Measurements from ENCODE around the gene TBC1D1. TPM values are rescaled to one million over a fixed set of nuclear protein-coding genes. Genes with fewer than 3 reads are reported as not detected.

The TBC1D1 gene
- total and polyA plus RNA-seq, 2 experiments from 2014 or later, result 53.9 to 151 TPM

- H3K27me3 ChIP-seq (ENCODE audit: insufficient read depth), result no peaks in the 10 kb centered on the region
- no peak overlapping the region for H3K27ac ChIP-seq (ENCODE audit: low read depth)
- no peaks in the 10 kb centered on the region for H3K9me3 Mint-ChIP-seq
- H3K36me3 Mint-ChIP-seq (ENCODE audit: low read depth), result peaks cover 19% of the 10 kb centered on the region
- H3K79me2 ChIP-seq (replicated peaks; ENCODE audit: insufficient read depth), result no peaks in the 10 kb centered on the region
- no peak overlapping the region for H3K4me2 ChIP-seq
- no peaks in the 10 kb centered on the region for H3K9me2 ChIP-seq (ENCODE audit: insufficient read depth)
- H4K20me1 ChIP-seq (replicated peaks; ENCODE audit: insufficient read depth), result no peaks in the 10 kb centered on the region
- no peaks in the 10 kb centered on the region for H3F3A ChIP-seq (replicated peaks; ENCODE audit: low read depth)
- 0 out of 2 replicates have a peak overlapping the region, but pooled peaks have one; percentile 21 for H3K27ac Mint-ChIP-seq
- 0 out of 3 replicates have a peak, but pooled peaks cover 2% of the 10 kb centered on the region for H3K4me1 Mint-ChIP-seq
- ATAC-seq (no peak), DNase-seq (ENCODE audit: low spot score) (no peak)
- no peak overlapping the region for H3K4me3 Mint-ChIP-seq
- H3K27me3 Mint-ChIP-seq (ENCODE audit: insufficient read depth, low read depth, poor library complexity), result peaks cover 6% of the 10 kb centered on the region
- H3K36me3 ChIP-seq (ENCODE audit: insufficient read depth), result no peaks in the 10 kb centered on the region; the same call in 1 of the 2 replicates
- no peaks in the 10 kb centered on the region for H3K4me1 ChIP-seq (ENCODE audit: insufficient read depth)
- H2AFZ ChIP-seq, result no peak overlapping the region
- H3K4me3 ChIP-seq, result no peak overlapping the region
- TF ChIP-seq ZNF331 (CRISPR knock-in tag; IDR thresholded peaks at IDR 0.05; ENCODE audit: low read depth) (no peak), ZNF114 (CRISPR knock-in tag; IDR thresholded peaks at IDR 0.05) (no peak)
Observed at GRCh38 chr4:38078590-38079421, 187.9 kb downstream of the TBC1D1 start.

- no peak overlapping the region for H3K4me3 ChIP-seq
- peaks cover 13% of the 10 kb centered on the region; the same call in 2 of the 3 replicates for H3K4me1 Mint-ChIP-seq
- H3K27me3 ChIP-seq (ENCODE audit: insufficient read depth), result no peaks in the 10 kb centered on the region
- H3K27ac Mint-ChIP-seq, result no peak overlapping the region
- ATAC-seq, result no peak
- no peaks in the 10 kb centered on the region for H3F3A ChIP-seq (replicated peaks; ENCODE audit: low read depth)
- no peak overlapping the region for H2AFZ ChIP-seq
- H3K36me3 ChIP-seq (ENCODE audit: insufficient read depth), result no peaks in the 10 kb centered on the region; the same call in 1 of the 2 replicates
- no peaks in the 10 kb centered on the region for H4K20me1 ChIP-seq (replicated peaks; ENCODE audit: insufficient read depth)
- H3K79me2 ChIP-seq (replicated peaks; ENCODE audit: insufficient read depth), result no peaks in the 10 kb centered on the region
- peaks cover 4% of the 10 kb centered on the region for H3K4me1 ChIP-seq (ENCODE audit: insufficient read depth)
- H3K9me2 ChIP-seq (ENCODE audit: insufficient read depth), result no peaks in the 10 kb centered on the region
- H3K4me2 ChIP-seq, result no peak overlapping the region
- H3K27ac ChIP-seq (ENCODE audit: low read depth), result no peak overlapping the region
- TF ChIP-seq, protein P1, sequence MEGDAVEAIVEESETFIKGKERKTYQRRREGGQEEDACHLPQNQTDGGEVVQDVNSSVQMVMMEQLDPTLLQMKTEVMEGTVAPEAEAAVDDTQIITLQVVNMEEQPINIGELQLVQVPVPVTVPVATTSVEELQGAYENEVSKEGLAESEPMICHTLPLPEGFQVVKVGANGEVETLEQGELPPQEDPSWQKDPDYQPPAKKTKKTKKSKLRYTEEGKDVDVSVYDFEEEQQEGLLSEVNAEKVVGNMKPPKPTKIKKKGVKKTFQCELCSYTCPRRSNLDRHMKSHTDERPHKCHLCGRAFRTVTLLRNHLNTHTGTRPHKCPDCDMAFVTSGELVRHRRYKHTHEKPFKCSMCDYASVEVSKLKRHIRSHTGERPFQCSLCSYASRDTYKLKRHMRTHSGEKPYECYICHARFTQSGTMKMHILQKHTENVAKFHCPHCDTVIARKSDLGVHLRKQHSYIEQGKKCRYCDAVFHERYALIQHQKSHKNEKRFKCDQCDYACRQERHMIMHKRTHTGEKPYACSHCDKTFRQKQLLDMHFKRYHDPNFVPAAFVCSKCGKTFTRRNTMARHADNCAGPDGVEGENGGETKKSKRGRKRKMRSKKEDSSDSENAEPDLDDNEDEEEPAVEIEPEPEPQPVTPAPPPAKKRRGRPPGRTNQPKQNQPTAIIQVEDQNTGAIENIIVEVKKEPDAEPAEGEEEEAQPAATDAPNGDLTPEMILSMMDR (conservative IDR thresholded peaks at IDR 0.05; ENCODE audit: low read depth in 2 of 2), result no peak
- TF ChIP-seq JUNB (IDR thresholded peaks at IDR 0.05; ENCODE audit: unreplicated experiment) (no peak), EZH2phosphoT487 (IDR thresholded peaks at IDR 0.05; ENCODE audit: unreplicated experiment) (no peak), CREB1 (CRISPR knock-in tag; IDR thresholded peaks at IDR 0.05; ENCODE audit: low read depth) (no peak), ETS1 (IDR thresholded peaks at IDR 0.05) (no peak), ZNF331 (CRISPR knock-in tag; IDR thresholded peaks at IDR 0.05; ENCODE audit: low read depth) (no peak), EZH2 (IDR thresholded peaks at IDR 0.05; ENCODE audit: low read depth, unreplicated experiment) (no peak), NANOG (IDR thresholded peaks at IDR 0.05; ENCODE audit: borderline replicate concordance) (no peak)
- H3K9me3 Mint-ChIP-seq, result no peaks in the 10 kb centered on the region
- no peak overlapping the region for H3K4me3 Mint-ChIP-seq
- peaks cover 19% of the 10 kb centered on the region for H3K36me3 Mint-ChIP-seq (ENCODE audit: low read depth)
- H3K27me3 Mint-ChIP-seq (ENCODE audit: insufficient read depth, low read depth, poor library complexity), result peaks cover 7% of the 10 kb centered on the region
- no peak for DNase-seq (ENCODE audit: low spot score)
Observed at GRCh38 chr4:38080061-38080974, 189.4 kb downstream of the TBC1D1 start.

Data from GM23338 (cell line).